Measurements from ENCODE around the gene FABP1.

The FABP1 gene

DNA sequence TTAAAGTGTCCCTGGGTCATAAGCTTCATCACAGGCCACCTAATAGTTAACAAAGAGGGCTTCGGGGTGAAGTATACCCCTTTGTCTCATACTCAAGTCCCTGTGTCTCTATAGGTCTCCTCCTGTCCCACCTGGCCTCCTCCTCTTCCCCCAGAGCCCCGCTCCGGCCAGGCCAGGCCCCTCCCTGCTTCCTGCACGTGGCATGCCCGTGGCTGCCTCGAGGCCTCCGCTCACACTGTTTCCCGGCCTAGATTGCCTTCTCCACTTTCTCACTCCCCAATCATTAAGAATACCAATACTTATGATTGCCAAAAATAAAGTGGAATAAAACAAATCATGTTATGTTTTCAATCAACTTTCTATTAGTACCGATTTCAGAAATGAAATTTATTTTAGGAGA lies 41.5 kb downstream of the FABP1 start:
- TF ChIP-seq, protein P1, sequence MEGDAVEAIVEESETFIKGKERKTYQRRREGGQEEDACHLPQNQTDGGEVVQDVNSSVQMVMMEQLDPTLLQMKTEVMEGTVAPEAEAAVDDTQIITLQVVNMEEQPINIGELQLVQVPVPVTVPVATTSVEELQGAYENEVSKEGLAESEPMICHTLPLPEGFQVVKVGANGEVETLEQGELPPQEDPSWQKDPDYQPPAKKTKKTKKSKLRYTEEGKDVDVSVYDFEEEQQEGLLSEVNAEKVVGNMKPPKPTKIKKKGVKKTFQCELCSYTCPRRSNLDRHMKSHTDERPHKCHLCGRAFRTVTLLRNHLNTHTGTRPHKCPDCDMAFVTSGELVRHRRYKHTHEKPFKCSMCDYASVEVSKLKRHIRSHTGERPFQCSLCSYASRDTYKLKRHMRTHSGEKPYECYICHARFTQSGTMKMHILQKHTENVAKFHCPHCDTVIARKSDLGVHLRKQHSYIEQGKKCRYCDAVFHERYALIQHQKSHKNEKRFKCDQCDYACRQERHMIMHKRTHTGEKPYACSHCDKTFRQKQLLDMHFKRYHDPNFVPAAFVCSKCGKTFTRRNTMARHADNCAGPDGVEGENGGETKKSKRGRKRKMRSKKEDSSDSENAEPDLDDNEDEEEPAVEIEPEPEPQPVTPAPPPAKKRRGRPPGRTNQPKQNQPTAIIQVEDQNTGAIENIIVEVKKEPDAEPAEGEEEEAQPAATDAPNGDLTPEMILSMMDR (IDR thresholded peaks at IDR 0.05; ENCODE audit: low read depth, low read length), result no peak
- DNase-seq (ENCODE audit: low read depth in 2 of 2), result no peak
- no peak overlapping the region for H3K4me3 ChIP-seq (replicated peaks in 1 of 2; ENCODE audit: low read depth in 2 of 2, low read length in 2 of 2)

DNA sequence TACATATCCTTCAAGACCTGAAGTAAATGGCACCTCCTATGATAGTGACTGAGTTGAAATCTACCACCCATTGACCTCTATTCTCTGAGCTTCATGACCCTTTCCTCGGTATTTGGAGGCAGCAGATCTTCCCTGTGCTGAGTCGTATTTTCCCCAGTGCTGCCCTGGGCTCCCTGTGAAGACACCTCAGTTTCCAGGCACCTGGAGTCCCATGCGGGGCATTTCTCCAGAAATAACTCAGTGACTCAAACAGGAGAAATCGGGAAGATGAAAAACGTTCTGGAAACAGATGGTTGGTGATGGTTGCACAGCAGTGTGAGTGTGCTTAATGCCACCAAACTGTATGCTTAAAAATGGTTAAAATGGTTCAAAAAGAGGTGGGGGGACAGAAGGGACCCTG lies 42.3 kb downstream of the FABP1 start:
- DNase-seq (ENCODE audit: low read depth in 2 of 2), result no peak
- TF ChIP-seq, protein P1 (IDR thresholded peaks at IDR 0.05; ENCODE audit: low read depth, low read length), result no peak
- H3K4me3 ChIP-seq (replicated peaks in 1 of 2; ENCODE audit: low read depth in 2 of 2, low read length in 2 of 2), result no peak overlapping the region

DNA sequence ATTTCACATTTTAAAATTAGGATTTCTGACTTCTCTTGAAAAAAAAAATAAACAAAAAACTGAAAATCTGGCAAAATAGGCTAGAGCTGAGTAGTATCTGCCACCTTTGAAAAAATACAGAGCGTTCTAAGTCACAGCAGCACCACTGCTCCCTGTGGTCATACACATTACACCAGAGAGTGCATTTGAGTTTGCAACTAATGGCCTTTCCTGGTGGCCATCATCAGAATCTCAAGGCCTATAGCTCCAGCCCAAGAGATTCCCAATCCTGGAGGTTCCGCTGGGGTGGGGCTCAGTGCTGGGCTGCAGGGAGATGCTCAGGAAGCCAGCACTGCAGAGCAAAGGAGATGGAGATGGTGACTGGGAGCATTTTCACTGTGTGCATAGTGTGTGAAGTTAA lies 42.8 kb downstream of the FABP1 start:
- no peak overlapping the region for H3K4me3 ChIP-seq (replicated peaks in 1 of 2; ENCODE audit: low read depth in 2 of 2, low read length in 2 of 2)

DNA sequence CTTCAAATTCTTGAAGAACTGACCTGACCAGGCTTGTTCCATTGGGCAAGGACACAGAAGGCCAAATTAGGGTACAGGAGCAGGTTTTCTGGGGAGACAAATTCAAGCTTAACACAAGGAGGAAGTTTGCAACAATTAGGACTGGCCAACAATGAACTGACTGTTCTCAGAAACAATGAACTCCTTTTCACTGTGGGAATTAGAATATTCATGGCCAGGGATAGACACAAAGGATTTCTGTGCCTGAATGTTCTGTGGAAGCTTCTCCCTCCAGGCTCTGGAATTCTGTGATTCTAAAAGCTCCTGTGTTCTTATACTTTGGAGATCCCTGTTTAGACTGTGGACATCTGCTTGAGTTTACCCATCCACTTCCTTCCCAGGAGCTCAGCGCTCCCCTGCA lies 45.1 kb downstream of the FABP1 start:
- no peak for DNase-seq (ENCODE audit: low read depth in 2 of 2)
- TF ChIP-seq, protein P1 (IDR thresholded peaks at IDR 0.05; ENCODE audit: low read depth, low read length), result no peak
- no peak overlapping the region for H3K4me3 ChIP-seq (replicated peaks in 1 of 2; ENCODE audit: low read depth in 2 of 2, low read length in 2 of 2)

More for the DNA sequence above, 42.8 kb downstream of the FABP1 start:
- TF ChIP-seq, protein P1 (IDR thresholded peaks at IDR 0.05; ENCODE audit: low read depth, low read length), result no peak
- no peak for DNase-seq (ENCODE audit: low read depth in 2 of 2)

DNA sequence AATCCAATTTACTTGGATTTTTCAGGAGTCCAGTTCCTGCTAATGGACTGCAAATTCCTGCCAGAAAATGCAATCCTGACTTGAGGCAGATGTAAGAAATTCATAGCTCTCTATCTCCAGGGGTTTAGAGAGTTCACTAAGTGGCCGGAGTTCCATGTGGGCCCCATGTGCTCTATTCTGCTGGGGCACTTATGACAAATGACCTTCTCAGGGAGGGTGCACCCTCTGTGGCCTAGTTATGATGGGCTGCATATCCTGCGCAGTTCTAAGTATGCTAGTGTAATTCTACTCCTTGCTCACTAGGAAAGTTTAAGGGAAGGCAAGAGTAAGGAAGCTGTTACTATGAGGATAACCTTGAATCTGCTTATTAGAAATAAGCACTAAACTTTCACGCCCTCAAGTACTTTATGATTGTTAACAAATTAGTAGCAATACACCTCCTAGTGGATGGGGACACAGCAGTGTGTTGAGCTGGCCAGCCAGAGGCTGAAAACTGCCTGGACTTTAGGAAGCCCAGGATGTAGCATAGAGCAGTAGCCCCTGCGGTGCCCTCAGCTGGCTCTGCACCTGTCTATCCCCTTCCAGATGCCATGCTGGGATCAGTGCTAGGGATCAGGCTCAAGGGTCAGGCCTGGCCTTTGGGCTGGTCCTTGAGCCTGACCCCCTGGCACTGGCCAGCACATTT lies 45.8 kb downstream of the FABP1 start:
- no peak for DNase-seq (ENCODE audit: low read depth in 2 of 2)

DNA sequence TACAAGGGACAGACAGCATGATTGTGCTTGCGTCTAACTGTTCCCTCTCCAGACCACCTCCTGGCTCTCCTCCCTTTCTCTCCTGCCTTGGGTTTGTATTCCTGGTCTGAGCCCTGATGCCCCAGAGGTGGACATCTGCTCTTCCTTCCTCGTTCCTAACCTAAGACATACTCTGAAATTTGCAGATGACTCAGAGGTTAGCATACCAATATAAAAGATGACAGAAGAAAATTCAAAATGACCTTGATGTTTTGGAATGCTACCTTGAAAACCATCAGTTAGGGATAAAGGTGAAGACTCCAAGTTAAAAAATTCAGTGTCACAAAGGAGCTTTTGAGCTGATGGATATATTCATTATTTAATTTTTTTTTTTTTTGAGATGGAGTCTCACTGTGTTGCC lies 47.3 kb downstream of the FABP1 start:
- no peak overlapping the region for H3K4me3 ChIP-seq (replicated peaks in 1 of 2; ENCODE audit: low read depth in 2 of 2, low read length in 2 of 2)
- DNase-seq (ENCODE audit: low read depth in 2 of 2), result no peak
- TF ChIP-seq, protein P1 (IDR thresholded peaks at IDR 0.05; ENCODE audit: low read depth, low read length), result no peak

More for the DNA sequence above, 45.8 kb downstream of the FABP1 start:
- H3K4me3 ChIP-seq (replicated peaks in 1 of 2; ENCODE audit: low read depth in 2 of 2, low read length in 2 of 2), result no peak overlapping the region
- TF ChIP-seq, protein P1 (IDR thresholded peaks at IDR 0.05; ENCODE audit: low read depth, low read length), result no peak
